Endothelial cell of umbilical vein (primary cell): ENCODE measurements around the gene TESPA1.

Experiments used
- POLR2A ChIP-seq: IDR thresholded peaks from 2 replicates; pipeline ENCODE4 v1.6.1; 2012; ENCODE audit warnings: low read depth, mild to moderate bottlenecking, control low read depth, low read length
- TF ChIP-seq, protein P1 (sequence below), 2 donors: IDR thresholded peaks; 1 replicate in 1 of 2; 2 replicates in 1 of 2; pipeline ENCODE4 v1.5.1; 2011; ENCODE audit warnings: low read length in 2 of 2, mild to moderate bottlenecking in 2 of 2, moderate library complexity in 2 of 2, control low read depth in 1 of 2, inconsistent platforms in 1 of 2, low read depth in 1 of 2; ENCODE audit not compliant: insufficient read depth in 1 of 2; ENCODE audit errors: extremely low read depth in 1 of 2

DNA sequence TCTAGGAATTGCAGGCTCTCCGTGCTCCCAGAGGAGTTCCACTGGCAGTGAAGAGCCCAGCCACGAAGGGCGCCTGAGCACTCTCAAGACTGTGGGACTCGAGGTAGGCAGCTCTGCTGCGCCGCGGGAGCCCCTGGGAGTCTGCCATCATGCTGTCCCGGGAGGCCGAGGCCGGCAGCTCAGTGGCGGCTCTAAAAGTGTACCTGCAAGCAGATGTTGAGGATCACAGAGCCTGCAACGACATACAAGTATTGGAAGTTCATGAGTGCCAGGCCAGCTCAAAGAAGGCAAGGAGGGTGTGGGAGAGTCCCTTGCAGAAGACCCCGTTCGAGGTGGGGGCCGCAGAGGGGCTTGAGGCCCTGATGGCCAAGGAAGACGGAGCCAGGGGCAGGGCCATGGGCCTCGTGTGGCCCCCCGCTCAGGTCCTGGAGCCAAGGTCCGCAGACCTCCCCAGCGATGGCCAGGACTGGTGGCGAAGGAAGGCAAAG, 67.5 kb downstream of the TESPA1 start:
- TF ChIP-seq, protein P1, sequence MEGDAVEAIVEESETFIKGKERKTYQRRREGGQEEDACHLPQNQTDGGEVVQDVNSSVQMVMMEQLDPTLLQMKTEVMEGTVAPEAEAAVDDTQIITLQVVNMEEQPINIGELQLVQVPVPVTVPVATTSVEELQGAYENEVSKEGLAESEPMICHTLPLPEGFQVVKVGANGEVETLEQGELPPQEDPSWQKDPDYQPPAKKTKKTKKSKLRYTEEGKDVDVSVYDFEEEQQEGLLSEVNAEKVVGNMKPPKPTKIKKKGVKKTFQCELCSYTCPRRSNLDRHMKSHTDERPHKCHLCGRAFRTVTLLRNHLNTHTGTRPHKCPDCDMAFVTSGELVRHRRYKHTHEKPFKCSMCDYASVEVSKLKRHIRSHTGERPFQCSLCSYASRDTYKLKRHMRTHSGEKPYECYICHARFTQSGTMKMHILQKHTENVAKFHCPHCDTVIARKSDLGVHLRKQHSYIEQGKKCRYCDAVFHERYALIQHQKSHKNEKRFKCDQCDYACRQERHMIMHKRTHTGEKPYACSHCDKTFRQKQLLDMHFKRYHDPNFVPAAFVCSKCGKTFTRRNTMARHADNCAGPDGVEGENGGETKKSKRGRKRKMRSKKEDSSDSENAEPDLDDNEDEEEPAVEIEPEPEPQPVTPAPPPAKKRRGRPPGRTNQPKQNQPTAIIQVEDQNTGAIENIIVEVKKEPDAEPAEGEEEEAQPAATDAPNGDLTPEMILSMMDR (IDR thresholded peaks at IDR 0.05; ENCODE audit: extremely low read depth in 1 of 2, insufficient read depth in 1 of 2, low read depth in 1 of 2, low read length in 2 of 2) = no peak
- no peak for TF ChIP-seq POLR2A
